Activated B cell treated with CpG ODN at 0.5 μM for 24 hours (primary cell): ENCODE results near the gene WDR5. TPM values are rescaled to one million over a fixed set of nuclear protein-coding genes. Genes with fewer than 3 reads are reported as not detected.

ENCODE experiments used
- ATAC-seq: fragments of 200-7000 bp; cut with Tn5 transposase; one replicate; pipeline ENCODE4 v1.10.0; 2021; ENCODE audit warnings: low read depth, mild to moderate bottlenecking, moderate library complexity
- CTCF ChIA-PET: fragments of 350-600 bp; sonication (Branson Sonifier 250); formaldehyde crosslinking; loops from one replicate; lab custom pipeline; 2021; ENCODE audit warnings: antibody characterized with exemption; lab: Charles Lee
- POLR2A ChIA-PET: fragments of 350-600 bp; sonication (Branson Sonifier 250); formaldehyde crosslinking; loops from one replicate; lab custom pipeline; 2021; ENCODE audit warnings: antibody characterized with exemption; lab: Charles Lee
- DNase-seq: peaks from one replicate; pipeline ENCODE4 v3.0.0; 2022
- H3K27ac Mint-ChIP-seq: one replicate; pipeline ENCODE4 v1.8.0; 2020; ENCODE audit warnings: mixed read lengths
- H3K27me3 Mint-ChIP-seq: one replicate; pipeline ENCODE4 v1.8.0; 2021; ENCODE audit warnings: mixed read lengths
- H3K36me3 Mint-ChIP-seq: one replicate; pipeline ENCODE4 v1.8.0; 2021; ENCODE audit warnings: low read depth, mixed read lengths
- H3K4me1 Mint-ChIP-seq: one replicate; pipeline ENCODE4 v1.8.0; 2021; ENCODE audit warnings: mixed read lengths
- H3K4me3 Mint-ChIP-seq: one replicate; pipeline ENCODE4 v1.8.0; 2020; ENCODE audit warnings: mild to moderate bottlenecking, mixed read lengths
- H3K9me3 Mint-ChIP-seq: one replicate; pipeline ENCODE4 v1.8.0; 2020; ENCODE audit warnings: mixed read lengths
- CTCF ChIP-seq: fragments of 200-600 bp; IDR thresholded peaks from one replicate; pipeline ENCODE4 v1.8.0; 2022; ENCODE audit warnings: antibody characterized with exemption, mild to moderate bottlenecking
- intact Hi-C: fragments of 100-400 bp; cut with micrococcal nuclease; formaldehyde crosslinking; loops from one replicate; pipeline ENCODE4 v1.15.1; 2024
- total RNA-seq: library from RNA; stranded (reverse); gene quantifications from 2 replicates; pipeline ENCODE4 v1.2.3, GENCODE V29; 2022

The WDR5 gene
- total RNA-seq, 1 donor from 2014 or later = 22.4 TPM

- H3K4me1 Mint-ChIP-seq = peaks cover 14% of the 10 kb centered on the region
- intact Hi-C loops = no loop called here
- TF ChIP-seq CTCF = no peak
- DNase-seq (no peak), ATAC-seq (no peak)
- no peaks in the 10 kb centered on the region for H3K9me3 Mint-ChIP-seq
- CTCF ChIA-PET = interaction anchor here (1.8 kb wide), 1 partner anchor 8 kb away, joined by 4 read pairs; no protein-coding TSS in a partner anchor
- H3K4me3 Mint-ChIP-seq = no peak overlapping the region
- peaks cover 30% of the 10 kb centered on the region for H3K27me3 Mint-ChIP-seq
- no peak overlapping the region for H3K27ac Mint-ChIP-seq
- POLR2A ChIA-PET = no interaction called here
- H3K36me3 Mint-ChIP-seq = no peaks in the 10 kb centered on the region
Observed at GRCh38 chr9:134178768-134179551, 43.1 kb downstream of the WDR5 start.

GRCh38 chr9:134179595-134179917 lies 43.7 kb downstream of the WDR5 start:
- CTCF ChIA-PET = interaction anchor here (1.8 kb wide), 1 partner anchor 9 kb away, joined by 4 read pairs; no protein-coding TSS in a partner anchor
- TF ChIP-seq CTCF = no peak
- intact Hi-C loops = no loop called here

DNA sequence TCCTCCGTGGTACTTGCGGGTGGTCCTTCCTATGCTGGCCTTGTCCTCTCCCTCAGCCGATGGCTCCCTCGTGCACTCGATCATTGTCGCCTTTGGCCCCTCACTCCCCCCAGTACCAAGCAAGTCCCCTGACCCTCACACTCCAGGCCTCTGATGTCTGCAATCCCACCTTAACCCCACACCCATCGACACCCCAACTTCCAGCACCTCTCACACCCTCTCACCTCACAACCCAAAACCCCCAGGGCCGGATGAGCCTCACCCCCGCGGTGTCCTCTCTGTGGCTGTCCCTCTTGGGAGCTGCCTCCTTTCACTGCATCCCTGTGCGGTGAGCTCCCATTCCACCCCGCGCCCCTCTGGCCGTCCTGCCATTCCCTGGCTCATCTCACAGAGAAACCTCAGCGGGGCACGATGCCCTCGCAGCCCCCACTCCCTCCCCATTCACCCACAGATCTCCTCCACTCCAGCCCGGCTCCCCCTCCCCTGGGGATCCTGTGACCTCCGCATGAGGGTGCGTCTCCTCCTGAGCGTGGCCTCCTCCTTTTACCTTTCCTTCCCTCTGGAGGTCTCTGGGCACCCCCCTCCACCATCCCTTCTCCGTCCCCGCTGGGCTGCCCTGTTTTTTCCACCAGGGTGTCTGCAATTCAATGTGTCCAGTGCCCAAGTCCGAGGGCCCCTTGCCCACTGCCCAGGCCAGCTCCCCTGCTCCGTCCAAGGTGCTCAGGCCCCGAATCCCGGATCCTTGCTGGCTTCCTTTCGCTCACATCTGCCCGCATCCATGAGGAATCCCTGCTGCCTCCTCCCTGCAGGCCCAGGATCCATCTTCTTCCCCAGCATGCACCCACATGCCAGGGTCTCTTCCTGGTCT lies 44.3 kb downstream of the WDR5 start:
- Mint-ChIP-seq H3K4me3 (no peak overlapping the region), H3K4me1 (peaks cover 2% of the 10 kb centered on the region), H3K27me3 (peaks cover 30% of the 10 kb centered on the region), H3K27ac (no peak overlapping the region), H3K36me3 (no peaks in the 10 kb centered on the region), H3K9me3 (no peaks in the 10 kb centered on the region)
- ChIA-PET CTCF (interaction anchor here (1.8 kb wide), 1 partner anchor 10 kb away, joined by 4 read pairs; no protein-coding TSS in a partner anchor), POLR2A (no interaction called here)
- ATAC-seq (no peak), DNase-seq (no peak)
- no peak for TF ChIP-seq CTCF
- intact Hi-C loops = no loop called here

More at GRCh38 chr9:134179595-134179917, 43.7 kb downstream of the WDR5 start:
- H3K27ac Mint-ChIP-seq = no peak overlapping the region
- H3K27me3 Mint-ChIP-seq = peaks cover 30% of the 10 kb centered on the region
- DNase-seq = no peak
- H3K4me3 Mint-ChIP-seq = no peak overlapping the region
- no peak for ATAC-seq
- POLR2A ChIA-PET = no interaction called here
- H3K36me3 Mint-ChIP-seq = no peaks in the 10 kb centered on the region
- no peaks in the 10 kb centered on the region for H3K9me3 Mint-ChIP-seq
- peaks cover 8% of the 10 kb centered on the region for H3K4me1 Mint-ChIP-seq

GRCh38 chr9:134180786-134181647 lies 45.1 kb downstream of the WDR5 start:
- DNase-seq = no peak
- Mint-ChIP-seq H3K9me3 (no peaks in the 10 kb centered on the region), H3K4me1 (peaks cover 9% of the 10 kb centered on the region), H3K27ac (no peak overlapping the region), H3K36me3 (no peaks in the 10 kb centered on the region), H3K4me3 (no peak overlapping the region), H3K27me3 (peaks cover 30% of the 10 kb centered on the region)
- no peak for TF ChIP-seq CTCF
- no peak for ATAC-seq
- ChIA-PET CTCF (interaction anchor here (1.8 kb wide), 1 partner anchor 10 kb away, joined by 4 read pairs; no protein-coding TSS in a partner anchor), POLR2A (no interaction called here)
- intact Hi-C loops = no loop called here
